Vagina (tissue), 2 donors: ENCODE results near the gene EREG. TPM values are rescaled to one million over a fixed set of nuclear protein-coding genes. Genes with fewer than 3 reads are reported as not detected.
"Not testable (repeated sequence)": the region's sequence is repeated elsewhere in the genome, so short reads cannot be mapped to it uniquely, and the experiment has no call there.

Experiments
- DNase-seq, 2 donors: peaks; one replicate each; pipeline ENCODE4 v3.0.0-alpha.2; 2017; ENCODE audit errors: extremely low spot score in 2 of 2
- H3K27ac ChIP-seq: fragments of 200-600 bp; sonication (generic); one replicate; pipeline ENCODE4 v1.5.1; 2019
- H3K27me3 ChIP-seq: fragments of 200-600 bp; sonication (generic); one replicate; pipeline ENCODE4 v1.5.1; 2019
- H3K36me3 ChIP-seq, 2 donors: fragments of 200-600 bp; sonication (generic); one replicate each; pipeline ENCODE4 v1.5.1; 2017 to 2019
- H3K4me1 ChIP-seq: fragments of 200-600 bp; sonication (generic); one replicate; pipeline ENCODE4 v1.5.1; 2019
- H3K4me3 ChIP-seq, 2 donors: fragments of 200-600 bp; sonication (generic); 1 replicate in 1 of 2; 2 replicates in 1 of 2; pipeline ENCODE4 v1.5.1; 2016 to 2019
- H3K9me3 ChIP-seq: fragments of 200-600 bp; sonication (generic); one replicate; pipeline ENCODE4 v1.5.1; 2019
- CTCF ChIP-seq, 3 experiments: fragments of 450-650 bp in 2 of 3; fragments of 200-600 bp in 1 of 3; sonication (generic) in 1 of 3; IDR thresholded peaks; one replicate each; pipeline ENCODE4 v1.5.1; 2017 to 2019; ENCODE audit warnings: antibody characterized with exemption in 3 of 3, mild to moderate bottlenecking in 2 of 3, moderate library complexity in 2 of 3
- POLR2A ChIP-seq, 2 donors: fragments of 450-650 bp; IDR thresholded peaks; one replicate each; pipeline ENCODE4 v1.6.1; 2017; ENCODE audit warnings: antibody characterized with exemption in 2 of 2, mild to moderate bottlenecking in 2 of 2, moderate library complexity in 2 of 2
- POLR2AphosphoS5 ChIP-seq, 2 donors: sonication (generic); formaldehyde crosslinking; IDR thresholded peaks; one replicate each; pipeline ENCODE4 v1.9.0; 2017; ENCODE audit warnings: antibody characterized with exemption in 2 of 2, mild to moderate bottlenecking in 2 of 2, low read depth in 1 of 2; ENCODE audit not compliant: insufficient read depth in 1 of 2
- intact Hi-C: fragments of 100-400 bp; cut with DNase I; formaldehyde crosslinking; loops from one replicate; pipeline ENCODE4 v1.15.1; 2023
- total RNA-seq: library from RNA; depleted of rRNA; stranded (reverse); fragments of >200 nt; gene quantifications from one replicate; pipeline ENCODE4 v1.2.3, GENCODE V29; 2016

The EREG gene
- total RNA-seq, 1 donor from 2014 or later, result 1.2 TPM

DNA sequence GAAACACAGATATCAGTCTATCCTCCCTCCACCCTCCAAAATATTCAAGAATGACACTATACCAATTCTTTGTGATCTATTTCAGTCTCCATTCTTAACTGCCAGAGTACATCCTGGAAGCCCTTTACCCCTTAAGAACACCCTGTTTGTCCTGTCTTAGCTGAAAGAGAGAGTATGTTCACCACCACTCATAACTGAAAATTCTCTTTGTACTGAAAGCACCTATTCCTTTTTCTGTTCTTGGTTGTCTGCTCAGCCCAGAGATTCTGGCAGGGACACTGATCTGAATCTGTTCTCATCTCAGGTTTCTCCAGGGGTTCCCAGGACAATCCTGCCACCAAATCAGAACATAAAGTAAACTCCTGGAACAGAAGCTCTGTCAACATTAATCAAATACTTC lies 25.4 kb upstream of the EREG start:
- Histone ChIP-seq H3K27me3 (no peaks in the 10 kb centered on the region), H3K4me1 (no peaks in the 10 kb centered on the region), H3K9me3 (peaks cover 1% of the 10 kb centered on the region), H3K36me3 (no peaks in the 10 kb centered on the region), H3K27ac (no peak overlapping the region), H3K4me3 (no peak overlapping the region)
- intact Hi-C loops, result no loop called here
- TF ChIP-seq CTCF (IDR thresholded peaks at IDR 0.05), result no peak
- no peak for TF ChIP-seq POLR2AphosphoS5 (IDR thresholded peaks at IDR 0.05; ENCODE audit: insufficient read depth in 1 of 2, low read depth in 1 of 2)
- no peak for TF ChIP-seq POLR2A (IDR thresholded peaks at IDR 0.05)
- no peak for DNase-seq

GRCh38 chr4:74340421-74340820 lies 24.5 kb upstream of the EREG start:
- DNase-seq, H3K36me3 ChIP-seq, H3K4me3 ChIP-seq, intact Hi-C loops, H3K27me3 ChIP-seq, H3K27ac ChIP-seq, H3K9me3 ChIP-seq, H3K4me1 ChIP-seq: not testable (repeated sequence)

GRCh38 chr4:74344031-74344430 lies 20.9 kb upstream of the EREG start:
- no peaks in the 10 kb centered on the region for H3K36me3 ChIP-seq
- DNase-seq, result no peak
- no peak overlapping the region for H3K27ac ChIP-seq
- peaks cover 5% of the 10 kb centered on the region for H3K9me3 ChIP-seq
- H3K4me1 ChIP-seq, result no peaks in the 10 kb centered on the region
- H3K27me3 ChIP-seq, result no peaks in the 10 kb centered on the region
- TF ChIP-seq CTCF (IDR thresholded peaks at IDR 0.05) (no peak), POLR2A (IDR thresholded peaks at IDR 0.05) (no peak)
- H3K4me3 ChIP-seq, result no peak overlapping the region
- intact Hi-C loops, result no loop called here

DNA sequence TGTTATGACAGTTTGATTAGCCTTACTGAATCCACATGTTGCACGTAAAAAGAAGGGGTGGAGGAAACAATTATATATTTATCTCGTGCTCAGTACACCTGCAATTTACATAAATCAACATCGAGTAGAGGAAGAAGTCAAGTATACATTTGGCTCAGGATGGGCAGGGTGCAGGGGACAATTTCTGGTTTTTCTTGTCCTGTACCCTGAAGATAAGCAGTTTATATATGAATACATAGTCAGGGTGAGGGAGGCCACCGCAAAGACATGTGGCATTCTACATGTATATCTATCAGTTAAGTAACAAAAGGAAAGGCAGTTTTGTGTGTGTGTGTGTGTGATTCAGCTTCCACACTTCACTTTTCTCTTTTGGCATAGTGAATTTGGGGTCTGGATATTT lies 11.1 kb upstream of the EREG start:
- DNase-seq, result no peak
- Histone ChIP-seq H3K4me3 (no peak overlapping the region), H3K27me3 (no peaks in the 10 kb centered on the region), H3K9me3 (no peaks in the 10 kb centered on the region), H3K27ac (no peak overlapping the region), H3K36me3 (no peaks in the 10 kb centered on the region), H3K4me1 (no peaks in the 10 kb centered on the region)
- TF ChIP-seq POLR2A (IDR thresholded peaks at IDR 0.05), result no peak
- TF ChIP-seq POLR2AphosphoS5 (IDR thresholded peaks at IDR 0.05; ENCODE audit: insufficient read depth in 1 of 2, low read depth in 1 of 2), result no peak
- TF ChIP-seq CTCF (IDR thresholded peaks at IDR 0.05), result no peak
- intact Hi-C loops, result no loop called here

- no peaks in the 10 kb centered on the region for H3K27me3 ChIP-seq
- no peak for TF ChIP-seq POLR2AphosphoS5 (IDR thresholded peaks at IDR 0.05; ENCODE audit: insufficient read depth in 1 of 2, low read depth in 1 of 2)
- TF ChIP-seq CTCF (IDR thresholded peaks at IDR 0.05), result no peak
- no peak for TF ChIP-seq POLR2A (IDR thresholded peaks at IDR 0.05)
- H3K4me1 ChIP-seq, result no peaks in the 10 kb centered on the region
- no peak for DNase-seq
- no peaks in the 10 kb centered on the region for H3K36me3 ChIP-seq
- intact Hi-C loops, result no loop called here
- H3K27ac ChIP-seq, result no peak overlapping the region
- no peaks in the 10 kb centered on the region for H3K9me3 ChIP-seq
- H3K4me3 ChIP-seq, result no peak overlapping the region
These were observed 7.0 kb upstream of the EREG start for GRCh38 chr4:74357965-74358364.

DNA sequence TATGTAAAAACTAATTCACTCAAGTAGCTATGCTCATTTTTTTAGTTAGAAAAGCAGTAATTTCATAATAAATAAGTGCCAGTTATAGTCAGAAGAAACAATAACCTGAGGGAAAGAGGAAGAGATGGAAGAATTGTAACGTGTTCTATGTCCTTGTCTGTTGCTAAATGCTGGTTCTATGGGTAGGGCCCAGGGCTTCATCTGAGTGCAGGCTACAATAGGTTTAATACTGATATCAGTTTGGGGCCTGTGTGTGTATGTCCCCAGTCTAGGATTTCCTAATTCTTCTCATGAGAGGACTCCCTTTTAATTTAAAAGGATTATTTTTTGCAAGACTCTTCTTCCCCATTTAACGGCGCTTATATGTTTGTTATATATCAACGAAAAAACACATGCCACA lies 3.3 kb upstream of the EREG start:
- Histone ChIP-seq H3K9me3 (no peaks in the 10 kb centered on the region), H3K4me3 (no peak overlapping the region), H3K27ac (no peak overlapping the region), H3K4me1 (peaks cover 16% of the 10 kb centered on the region), H3K27me3 (no peaks in the 10 kb centered on the region), H3K36me3 (no peaks in the 10 kb centered on the region)
- TF ChIP-seq POLR2A (IDR thresholded peaks at IDR 0.05), result no peak
- TF ChIP-seq POLR2AphosphoS5 (IDR thresholded peaks at IDR 0.05; ENCODE audit: insufficient read depth in 1 of 2, low read depth in 1 of 2), result no peak
- no peak for TF ChIP-seq CTCF (IDR thresholded peaks at IDR 0.05)
- intact Hi-C loops, result no loop called here
- DNase-seq, result no peak
